ENCODE measurements around the gene MLANA. TPM values are rescaled to one million over a fixed set of nuclear protein-coding genes. Genes with fewer than 3 reads are reported as not detected.

Gene MLANA
- total RNA-seq, 1 donor from 2014 or later: 12.1 TPM

GRCh38 chr9:5864446-5864845 lies 26.2 kb upstream of the MLANA start:
- Mint-ChIP-seq H3K4me3 (peak overlapping the region; percentile 21), H3K9me3 (no peaks in the 10 kb centered on the region), H3K36me3 (no peaks in the 10 kb centered on the region), H3K27ac (peak overlapping the region; percentile 75), H3K4me1 (ENCODE audit: unreplicated experiment) (peaks cover 21% of the 10 kb centered on the region), H3K27me3 (no peaks in the 10 kb centered on the region)
- DNase-seq (ENCODE audit: extremely low spot score, unreplicated experiment): no peak
- no peak for TF ChIP-seq CTCF (conservative IDR thresholded peaks at IDR 0.05)

- TF ChIP-seq CTCF (conservative IDR thresholded peaks at IDR 0.05): no peak
- no peaks in the 10 kb centered on the region for H3K27me3 Mint-ChIP-seq
- H3K9me3 Mint-ChIP-seq: no peaks in the 10 kb centered on the region
- H3K4me1 Mint-ChIP-seq (ENCODE audit: unreplicated experiment): peaks cover 24% of the 10 kb centered on the region
- no peak for DNase-seq (ENCODE audit: extremely low spot score, unreplicated experiment)
- H3K4me3 Mint-ChIP-seq: no peak overlapping the region
- H3K27ac Mint-ChIP-seq: peak overlapping the region; percentile 41
- no peaks in the 10 kb centered on the region for H3K36me3 Mint-ChIP-seq
Measured at GRCh38 chr9:5866272-5866671, 24.4 kb upstream of the MLANA start.

- H3K27ac Mint-ChIP-seq: no peak overlapping the region
- H3K36me3 Mint-ChIP-seq: no peaks in the 10 kb centered on the region
- TF ChIP-seq CTCF (conservative IDR thresholded peaks at IDR 0.05): no peak
- no peak overlapping the region for H3K4me3 Mint-ChIP-seq
- H3K4me1 Mint-ChIP-seq (ENCODE audit: unreplicated experiment): peaks cover 21% of the 10 kb centered on the region
- no peak for DNase-seq (ENCODE audit: extremely low spot score, unreplicated experiment)
- H3K9me3 Mint-ChIP-seq: no peaks in the 10 kb centered on the region
- no peaks in the 10 kb centered on the region for H3K27me3 Mint-ChIP-seq
Measured at GRCh38 chr9:5866685-5867084, 24.0 kb upstream of the MLANA start.

- no peak for DNase-seq (ENCODE audit: extremely low spot score, unreplicated experiment)
- Mint-ChIP-seq H3K36me3 (no peaks in the 10 kb centered on the region), H3K4me1 (ENCODE audit: unreplicated experiment) (peaks cover 21% of the 10 kb centered on the region), H3K4me3 (no peak overlapping the region), H3K9me3 (no peaks in the 10 kb centered on the region), H3K27me3 (no peaks in the 10 kb centered on the region), H3K27ac (no peak overlapping the region)
- no peak for TF ChIP-seq CTCF (conservative IDR thresholded peaks at IDR 0.05)
Measured at GRCh38 chr9:5868235-5868634, 22.5 kb upstream of the MLANA start.

- H3K36me3 Mint-ChIP-seq: no peaks in the 10 kb centered on the region
Measured at GRCh38 chr9:5869315-5870019, 21.2 kb upstream of the MLANA start.

More at GRCh38 chr9:5869315-5870019, 21.2 kb upstream of the MLANA start:
- Mint-ChIP-seq H3K4me1 (ENCODE audit: unreplicated experiment) (peaks cover 13% of the 10 kb centered on the region), H3K4me3 (no peak overlapping the region), H3K27me3 (no peaks in the 10 kb centered on the region), H3K9me3 (no peaks in the 10 kb centered on the region), H3K27ac (peak overlapping the region; percentile 94)
- peak; percentile 54 for TF ChIP-seq CTCF (conservative IDR thresholded peaks at IDR 0.05)
- no peak for DNase-seq (ENCODE audit: extremely low spot score, unreplicated experiment)

Data from type B pancreatic cell (in vitro differentiated cells).